CD14-positive monocyte (primary cell): ENCODE data around the gene TCEAL7. TPM values are rescaled to one million over a fixed set of nuclear protein-coding genes. Genes with fewer than 3 reads are reported as not detected.
"Not testable (repeated sequence)": the region's sequence is repeated elsewhere in the genome, so short reads cannot be mapped to it uniquely, and the experiment has no call there.

Experiments used
- DNase-seq, 3 donors: peaks; one replicate each; pipeline ENCODE4 v3.0.0-alpha.2; 2011 to 2022
- H2AFZ ChIP-seq: 2 replicates; pipeline ENCODE4 v1.6.0; 2012; ENCODE audit warnings: mild to moderate bottlenecking, low read depth, low read length, inconsistent platforms; ENCODE audit not compliant: insufficient read depth, poor library complexity, severe bottlenecking
- H3K27ac ChIP-seq, 2 donors: 1 replicate in 1 of 2; 2 replicates in 1 of 2; pipeline ENCODE4 v1.5.1; 2012 to 2013; ENCODE audit warnings: low read length in 2 of 2, control low read depth in 1 of 2, inconsistent platforms in 1 of 2, low read depth in 1 of 2, mild to moderate bottlenecking in 1 of 2
- H3K27me3 ChIP-seq, 2 donors: one replicate each; pipeline versions ENCODE4 v1.6.0 to v1.6.1; 2011 to 2013; ENCODE audit warnings: low read length in 2 of 2; ENCODE audit not compliant: control insufficient read depth in 2 of 2, insufficient read depth in 2 of 2
- H3K36me3 ChIP-seq, 2 donors: replicated peaks in 1 of 2; 1 replicate in 1 of 2; 2 replicates in 1 of 2; pipeline versions ENCODE4 v1.5.1 to v1.6.1; 2012 to 2013; ENCODE audit warnings: low read length in 2 of 2, control low read depth in 1 of 2, inconsistent platforms in 1 of 2, mild to moderate bottlenecking in 1 of 2; ENCODE audit not compliant: insufficient read depth in 2 of 2, control insufficient read depth in 1 of 2
- H3K4me1 ChIP-seq, 2 donors: 1 replicate in 1 of 2; 2 replicates in 1 of 2; pipeline versions ENCODE4 v1.5.1 to v1.6.1; 2012 to 2013; ENCODE audit warnings: low read length in 2 of 2, control low read depth in 1 of 2, inconsistent platforms in 1 of 2, mild to moderate bottlenecking in 1 of 2, moderate library complexity in 1 of 2; ENCODE audit not compliant: insufficient read depth in 2 of 2, control insufficient read depth in 1 of 2
- H3K4me2 ChIP-seq: replicated peaks from 2 replicates; pipeline ENCODE3; 2012; ENCODE audit warnings: low read length, moderate library complexity, mild to moderate bottlenecking; ENCODE audit not compliant: poor library complexity, severe bottlenecking; ENCODE audit errors: extremely low read depth
- H3K4me3 ChIP-seq, 3 experiments: fragments of 200-600 bp in 1 of 3; sonication (generic) in 1 of 3; replicated peaks in 1 of 3; 1 replicate in 2 of 3; 2 replicates in 1 of 3; pipeline ENCODE4 v1.5.1; 2011 to 2013; ENCODE audit warnings: low read length in 3 of 3, mild to moderate bottlenecking in 3 of 3, control low read depth in 2 of 3, low read depth in 2 of 3, inconsistent platforms in 1 of 3, moderate library complexity in 1 of 3
- H3K79me2 ChIP-seq: 2 replicates; pipeline ENCODE4 v1.6.0; 2012; ENCODE audit warnings: mild to moderate bottlenecking, control low read depth, inconsistent platforms, low read length, moderate library complexity; ENCODE audit not compliant: insufficient read depth
- H3K9ac ChIP-seq: 2 replicates; pipeline ENCODE4 v1.6.0; 2017; ENCODE audit warnings: low read length, mild to moderate bottlenecking; ENCODE audit not compliant: insufficient read depth, poor library complexity, severe bottlenecking
- H3K9me3 ChIP-seq, 2 donors: replicated peaks in 1 of 2; 1 replicate in 1 of 2; 2 replicates in 1 of 2; pipeline versions ENCODE4 v1.5.1 to v1.6.1; 2012 to 2013; ENCODE audit warnings: low read length in 2 of 2, control low read depth in 1 of 2; ENCODE audit not compliant: control insufficient read depth in 1 of 2, insufficient read depth in 1 of 2
- H4K20me1 ChIP-seq: 2 replicates; pipeline ENCODE4 v1.6.0; 2012; ENCODE audit warnings: mild to moderate bottlenecking, low read length, control low read depth, moderate library complexity; ENCODE audit not compliant: insufficient read depth
- H3K27ac Mint-ChIP-seq, 7 donors: one replicate each; pipeline ENCODE4 v1.8.0; 2020; ENCODE audit warnings: mild to moderate bottlenecking in 7 of 7, mixed read lengths in 7 of 7, moderate library complexity in 6 of 7, inconsistent platforms in 2 of 7
- H3K27me3 Mint-ChIP-seq, 3 donors: one replicate each; pipeline ENCODE4 v1.8.0; 2021 to 2022; ENCODE audit warnings: low read depth in 3 of 3, mild to moderate bottlenecking in 3 of 3, mixed read lengths in 3 of 3, moderate library complexity in 3 of 3, inconsistent platforms in 1 of 3
- H3K36me3 Mint-ChIP-seq, 2 donors: one replicate each; pipeline ENCODE4 v1.8.0; 2020; ENCODE audit warnings: mixed read lengths in 2 of 2, inconsistent platforms in 1 of 2, mild to moderate bottlenecking in 1 of 2
- H3K4me1 Mint-ChIP-seq: one replicate; pipeline ENCODE4 v1.8.0; 2020; ENCODE audit warnings: mild to moderate bottlenecking, mixed read lengths
- H3K4me3 Mint-ChIP-seq, 2 donors: one replicate each; pipeline ENCODE4 v1.8.0; 2020; ENCODE audit warnings: mild to moderate bottlenecking in 2 of 2, mixed read lengths in 2 of 2, moderate library complexity in 1 of 2
- H3K9me3 Mint-ChIP-seq, 7 donors: one replicate each; pipeline ENCODE4 v1.8.0; 2020 to 2022; ENCODE audit warnings: mixed read lengths in 7 of 7, mild to moderate bottlenecking in 6 of 7, moderate library complexity in 6 of 7, inconsistent platforms in 2 of 7
- whole genome bisulfite sequencing: methylation state at CpG from one replicate; pipeline ENCODE4 v1.1.5; 2013; ENCODE audit warnings: missing lambda C conversion rate; ENCODE audit not compliant: insufficient coverage; 5-methylcytosine and 5-hydroxymethylcytosine counted together
- intact Hi-C, 2 donors: fragments of 100-400 bp; cut with micrococcal nuclease; formaldehyde crosslinking; loops; one replicate each; pipeline versions ENCODE4 v1.15.0 to v1.15.1; 2023
- polyA plus RNA-seq, 3 donors: library from polyadenylated mRNA; depleted of rRNA in 1 of 3; unstranded in 2 of 3; stranded (reverse) in 1 of 3; fragments of 300-500 nt in 2 of 3; fragments of >200 nt in 1 of 3; fragmentation: Illumina TruSeq in 2 of 3; gene quantifications; 1 replicate in 2 of 3; 2 replicates in 1 of 3; pipeline ENCODE4 v1.2.3, GENCODE V29; 2012 to 2021
- TF ChIP-seq, protein P1 (sequence below): fragments of 200-600 bp; IDR thresholded peaks from one replicate; pipeline ENCODE4 v1.8.0; 2022; ENCODE audit warnings: antibody characterized with exemption, mild to moderate bottlenecking

The TCEAL7 gene
- polyA plus RNA-seq, 3 donors = not detected

DNA sequence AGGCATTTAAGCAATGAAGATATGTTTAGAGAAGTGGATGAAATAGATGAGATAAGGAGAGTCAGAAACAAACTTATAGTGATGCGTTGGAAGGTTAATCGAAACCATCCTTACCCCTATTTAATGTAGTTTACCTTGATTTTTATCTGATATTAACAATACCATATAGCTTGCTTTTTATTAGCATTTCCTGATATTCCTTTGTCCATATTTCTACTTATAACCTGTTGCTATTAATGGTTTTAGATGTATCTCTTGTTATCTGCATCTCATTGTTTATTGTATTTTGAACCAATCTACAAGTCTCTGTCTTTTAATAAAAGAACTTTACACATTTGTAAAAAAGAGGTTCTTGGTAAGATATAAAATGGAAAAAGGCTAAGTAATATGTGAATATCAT is 27.8 kb downstream of the TCEAL7 start:
- DNase-seq = no peak
- Histone ChIP-seq H3K79me2 (no peaks in the 10 kb centered on the region), H3K27ac (no peak overlapping the region), H3K9me3 (no peaks in the 10 kb centered on the region), H3K9ac (no peak overlapping the region), H3K36me3 (no peaks in the 10 kb centered on the region), H3K4me1 (peaks cover 6% of the 10 kb centered on the region in 2 donors), H3K27me3 (no peaks in the 10 kb centered on the region), H3K4me3 (no peak overlapping the region), H2AFZ (no peak overlapping the region), H4K20me1 (no peaks in the 10 kb centered on the region), H3K4me2 (no peak overlapping the region)
- H3K4me1 Mint-ChIP-seq = peaks cover 17% of the 10 kb centered on the region
- no peak overlapping the region for H3K4me3 Mint-ChIP-seq
- H3K27ac Mint-ChIP-seq = no peak overlapping the region
- intact Hi-C loops = no loop called here
- WGBS = no CpG with 5 or more reads among the region's 2 CpGs
- H3K27me3 Mint-ChIP-seq = peaks cover 0 to 7% (median 0%) of the 10 kb centered on the region in 3 donors
- H3K9me3 Mint-ChIP-seq = peaks cover 0 to 1% (median 0%) of the 10 kb centered on the region in 7 donors
- TF ChIP-seq, protein P1, sequence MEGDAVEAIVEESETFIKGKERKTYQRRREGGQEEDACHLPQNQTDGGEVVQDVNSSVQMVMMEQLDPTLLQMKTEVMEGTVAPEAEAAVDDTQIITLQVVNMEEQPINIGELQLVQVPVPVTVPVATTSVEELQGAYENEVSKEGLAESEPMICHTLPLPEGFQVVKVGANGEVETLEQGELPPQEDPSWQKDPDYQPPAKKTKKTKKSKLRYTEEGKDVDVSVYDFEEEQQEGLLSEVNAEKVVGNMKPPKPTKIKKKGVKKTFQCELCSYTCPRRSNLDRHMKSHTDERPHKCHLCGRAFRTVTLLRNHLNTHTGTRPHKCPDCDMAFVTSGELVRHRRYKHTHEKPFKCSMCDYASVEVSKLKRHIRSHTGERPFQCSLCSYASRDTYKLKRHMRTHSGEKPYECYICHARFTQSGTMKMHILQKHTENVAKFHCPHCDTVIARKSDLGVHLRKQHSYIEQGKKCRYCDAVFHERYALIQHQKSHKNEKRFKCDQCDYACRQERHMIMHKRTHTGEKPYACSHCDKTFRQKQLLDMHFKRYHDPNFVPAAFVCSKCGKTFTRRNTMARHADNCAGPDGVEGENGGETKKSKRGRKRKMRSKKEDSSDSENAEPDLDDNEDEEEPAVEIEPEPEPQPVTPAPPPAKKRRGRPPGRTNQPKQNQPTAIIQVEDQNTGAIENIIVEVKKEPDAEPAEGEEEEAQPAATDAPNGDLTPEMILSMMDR = no peak
- no peaks in the 10 kb centered on the region for H3K36me3 Mint-ChIP-seq

DNA sequence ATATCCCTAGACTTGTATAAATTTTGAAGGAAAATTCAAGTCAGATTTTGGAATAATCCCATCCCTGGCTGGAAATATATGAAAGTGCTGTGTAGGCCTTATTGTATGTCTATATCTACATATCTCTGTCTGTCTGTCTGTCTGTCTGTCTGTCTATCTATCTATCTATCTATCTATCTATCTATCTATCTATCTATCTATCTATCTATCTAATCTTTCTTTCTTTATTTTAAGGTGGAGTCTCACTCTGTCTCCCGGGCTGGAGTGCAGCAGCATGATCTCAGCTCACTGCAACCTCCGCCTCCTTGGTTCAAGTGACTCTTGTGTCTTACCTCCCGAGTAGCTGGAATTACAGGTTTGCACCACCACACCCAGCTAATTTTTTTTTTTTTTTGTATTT is 29.6 kb downstream of the TCEAL7 start:
- not testable (repeated sequence) for H3K4me3 ChIP-seq

More for the DNA sequence above, 29.6 kb downstream of the TCEAL7 start:
- H3K4me3 Mint-ChIP-seq, H3K9me3 ChIP-seq, H3K79me2 ChIP-seq, H4K20me1 ChIP-seq, H2AFZ ChIP-seq, H3K36me3 Mint-ChIP-seq, H3K27ac Mint-ChIP-seq, H3K27ac ChIP-seq, H3K9me3 Mint-ChIP-seq, intact Hi-C loops, H3K4me1 ChIP-seq, H3K4me2 ChIP-seq, H3K36me3 ChIP-seq, H3K27me3 Mint-ChIP-seq, DNase-seq, H3K9ac ChIP-seq, H3K27me3 ChIP-seq: not testable (repeated sequence)
- WGBS = no CpG with 5 or more reads among the region's 3 CpGs
- peaks cover 17% of the 10 kb centered on the region for H3K4me1 Mint-ChIP-seq
